Hippocampal formation (tissue), 2 donors: ENCODE measurements around the gene GRB10.
A peak's percentile ranks its signal among the peaks of the same experiment; 100 is the strongest.

Experiments used
- DNase-seq, 2 donors: peaks; one replicate each; lab custom pipeline; 2025; lab: John Stamatoyannopoulos, UW

The GRB10 gene

DNA sequence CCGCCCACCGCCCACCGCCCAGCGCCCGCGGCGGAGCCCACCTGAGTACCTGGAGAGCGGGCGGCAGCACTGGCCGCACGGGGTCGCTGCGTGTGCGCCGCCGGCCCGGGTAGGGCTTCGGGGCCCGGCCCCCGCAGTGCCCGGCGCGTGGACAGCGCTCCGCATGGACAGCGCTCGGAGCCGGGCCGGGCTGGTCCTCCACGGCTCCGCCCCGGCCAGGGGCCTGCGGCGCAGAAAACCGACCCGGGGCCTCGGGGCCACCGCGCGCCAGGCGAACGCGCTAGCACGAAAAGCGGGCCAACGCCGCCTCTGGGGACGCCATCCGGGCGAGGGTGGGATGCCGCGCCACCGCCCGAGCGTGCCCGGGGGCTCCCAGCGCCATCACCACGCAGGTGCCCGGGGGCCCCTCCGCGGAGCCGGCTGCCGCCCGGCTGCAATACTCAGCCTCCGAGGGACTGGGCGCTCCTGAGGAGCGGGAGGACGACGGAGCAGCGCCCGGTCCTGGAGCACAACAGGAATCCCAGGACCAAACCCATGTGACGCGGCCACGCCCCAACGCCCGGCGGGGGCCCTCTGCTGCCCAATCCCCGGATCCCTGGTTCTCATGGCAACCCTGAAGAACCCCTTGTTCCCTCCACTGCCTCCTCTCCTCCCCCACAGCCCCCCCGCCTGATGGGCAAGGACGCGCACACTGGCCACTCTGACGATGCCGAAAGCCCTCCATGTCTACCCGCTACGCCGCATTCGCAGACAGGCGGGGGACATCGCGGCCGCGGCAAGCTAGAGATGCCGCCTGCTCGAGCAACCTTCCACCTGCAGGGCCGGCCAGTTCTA is at the start of gene GRB10:
TSS of gene GRB10 (minus strand) at position 522 of the 834 bp plus-strand sequence. CDS start 50,574 bp downstream, outside the sequence.
- DNase-seq, result peak; percentile 59 to 80

DNA sequence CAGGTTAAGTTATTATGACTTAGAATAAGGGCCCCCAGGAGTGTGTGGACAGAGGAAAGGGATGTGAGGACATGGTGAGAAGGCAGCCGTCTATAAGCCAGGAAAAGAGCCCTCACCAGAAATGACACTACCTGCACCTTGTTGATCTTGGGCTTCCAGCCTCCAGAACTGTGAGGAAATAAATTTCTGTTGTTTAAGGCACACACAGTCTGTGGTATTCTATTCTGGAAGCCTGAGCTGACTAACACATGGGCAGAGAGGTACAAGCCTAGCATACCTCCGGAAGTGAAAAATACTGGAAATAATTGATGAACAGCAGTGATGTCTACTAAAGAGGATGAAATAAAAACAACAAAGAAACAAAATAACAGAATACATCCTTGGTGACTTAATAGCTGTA is 46.1 kb upstream of the GRB10 start:
- DNase-seq, result no peak

DNA sequence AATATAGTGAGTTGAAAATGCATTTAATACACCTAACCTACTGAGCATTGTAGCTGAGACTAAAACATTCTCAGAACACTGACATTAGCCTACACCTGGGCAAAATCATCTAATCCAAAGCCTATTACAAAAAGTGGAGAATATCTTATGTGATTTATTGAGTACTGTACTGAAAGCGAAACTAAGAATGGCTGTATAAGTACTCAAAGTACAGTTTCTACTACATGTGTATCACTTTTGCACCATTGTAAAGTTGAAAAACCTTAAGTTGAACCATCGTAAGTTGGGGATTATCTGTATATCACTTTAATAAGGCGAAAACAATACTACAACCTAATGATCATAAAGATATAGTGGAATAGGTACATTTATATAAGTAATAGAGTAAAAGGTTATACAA is 45.4 kb upstream of the GRB10 start:
- no peak for DNase-seq

DNA sequence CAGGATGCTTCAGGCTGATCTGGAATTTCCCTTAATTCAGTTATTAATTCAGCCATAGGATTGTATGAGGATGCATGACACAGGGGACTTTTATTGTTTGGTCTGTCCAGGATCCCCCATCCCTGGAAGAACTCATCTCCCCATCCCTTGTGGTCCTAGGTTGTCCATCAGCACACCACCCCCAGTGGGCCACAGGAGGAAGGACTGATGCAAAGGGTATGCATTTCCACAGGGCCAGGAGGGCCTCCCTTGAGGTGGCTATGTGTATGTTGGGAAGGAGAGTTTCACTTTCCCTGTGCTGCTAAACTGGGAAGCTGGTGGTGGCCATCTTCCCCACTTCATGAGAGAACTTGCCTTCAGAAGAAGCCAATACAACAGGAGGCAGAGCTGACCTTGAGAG is 44.6 kb upstream of the GRB10 start:
- no peak for DNase-seq

DNA sequence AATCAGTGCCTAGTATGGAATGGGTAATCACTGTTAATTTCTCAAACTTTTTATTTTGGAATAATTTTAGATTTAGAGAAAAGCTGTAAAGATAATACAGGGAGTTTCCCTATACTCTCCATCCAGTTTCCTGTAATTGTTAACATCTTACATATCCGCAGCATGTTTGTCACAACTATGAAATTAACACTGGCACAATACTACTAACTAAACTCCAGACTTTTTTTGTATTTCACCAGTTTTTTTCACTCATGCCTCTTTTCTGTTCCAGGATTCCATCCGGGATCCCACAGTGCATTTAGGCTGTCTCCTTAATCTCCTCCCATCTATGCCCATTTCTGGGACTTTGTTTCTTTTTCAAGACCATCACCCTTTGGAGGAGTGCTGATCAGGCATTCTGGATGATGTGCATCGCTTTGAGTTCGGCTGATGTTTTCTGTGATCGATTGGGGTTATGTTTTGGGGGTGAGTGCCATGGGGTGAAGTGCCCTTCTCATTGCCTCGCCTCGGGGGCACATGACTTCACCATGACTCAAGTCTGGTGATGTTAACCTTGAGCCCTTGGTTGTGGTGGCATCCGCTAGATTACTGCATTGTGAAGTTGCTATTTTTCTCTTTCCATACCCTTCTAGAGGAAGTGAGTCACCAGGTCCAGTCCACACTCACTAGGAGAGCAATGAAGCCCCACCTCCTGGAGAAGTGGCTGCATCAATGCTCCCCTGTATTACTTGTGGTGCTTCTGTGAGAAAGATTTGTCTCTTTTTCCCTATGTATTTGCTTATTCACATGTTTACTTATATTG is 43.9 kb upstream of the GRB10 start:
- DNase-seq, result no peak

DNA sequence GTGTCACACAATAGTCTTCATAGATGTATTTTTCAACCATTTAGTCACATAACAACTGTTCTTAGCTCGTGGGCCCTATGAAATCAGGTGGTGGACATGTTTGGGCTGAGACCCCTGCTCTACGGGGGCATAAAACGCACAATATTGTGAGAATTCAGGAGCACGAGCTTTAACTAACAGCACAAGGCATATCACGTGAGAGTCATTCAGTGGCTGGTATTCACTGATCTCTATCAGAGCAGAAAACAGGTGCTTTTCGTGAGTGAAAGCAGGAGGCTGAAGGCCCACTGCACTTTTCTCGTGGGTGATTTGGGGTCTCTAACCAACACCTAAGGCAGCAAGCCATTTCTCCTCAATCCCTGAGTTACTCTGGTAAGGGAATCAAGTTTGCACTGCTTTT is 42.8 kb upstream of the GRB10 start:
- no peak for DNase-seq

DNA sequence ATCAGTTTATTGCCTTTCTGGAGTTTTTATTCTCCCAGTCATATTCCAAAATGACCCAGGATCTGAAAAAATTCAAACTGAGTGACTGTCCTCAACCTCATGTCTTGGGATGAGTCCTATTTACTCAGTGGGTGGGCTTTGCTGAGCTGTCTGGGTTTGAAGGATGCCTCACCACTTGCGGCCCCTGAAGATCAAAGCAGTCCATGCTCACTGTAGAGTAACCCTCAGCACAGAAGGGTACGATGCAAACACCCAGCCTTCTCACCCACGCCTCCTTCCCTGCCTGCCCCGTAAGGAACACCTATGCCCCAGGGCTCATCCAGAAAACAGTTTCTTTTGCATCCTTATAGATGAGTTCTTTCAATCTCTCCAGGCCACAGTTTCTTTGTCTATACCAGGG is 42.2 kb upstream of the GRB10 start:
- no peak for DNase-seq

DNA sequence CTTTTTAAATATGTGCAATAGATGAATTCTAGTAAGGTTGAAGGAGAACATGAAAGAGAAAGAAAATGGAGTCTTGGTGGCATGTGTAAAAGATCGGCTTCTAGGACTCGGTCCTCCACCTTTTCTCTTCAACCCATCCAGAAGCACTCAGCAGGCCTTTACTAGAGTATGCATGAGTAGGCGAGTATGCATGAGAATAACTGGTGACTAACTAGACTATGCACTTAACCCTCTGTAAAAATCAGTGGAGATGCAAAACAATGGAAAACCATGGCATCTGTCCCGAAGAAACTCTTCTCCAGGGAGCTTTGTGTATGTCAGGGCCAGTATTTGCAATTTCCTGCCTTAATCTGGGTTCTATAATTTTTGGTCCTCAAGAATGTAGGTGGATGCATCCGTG is 40.0 kb upstream of the GRB10 start:
- no peak for DNase-seq

DNA sequence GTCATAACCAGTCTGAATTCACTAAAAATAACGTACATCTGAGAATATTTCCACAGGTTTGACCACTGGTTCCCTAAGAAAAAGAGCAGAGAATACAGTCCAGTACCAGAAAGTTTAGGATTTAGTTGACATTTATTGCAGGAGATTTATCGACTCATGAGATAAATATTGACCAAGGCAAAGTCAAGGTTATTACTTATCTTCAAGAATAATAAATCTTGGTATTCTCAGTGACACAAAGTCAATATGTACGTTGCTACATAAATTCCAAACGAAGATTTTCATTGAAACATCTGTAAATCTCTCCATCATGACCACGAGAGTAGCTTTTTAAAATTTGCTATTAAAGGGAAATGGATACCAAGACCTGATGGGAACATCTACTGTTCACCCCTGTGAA is 39.4 kb upstream of the GRB10 start:
- no peak for DNase-seq

DNA sequence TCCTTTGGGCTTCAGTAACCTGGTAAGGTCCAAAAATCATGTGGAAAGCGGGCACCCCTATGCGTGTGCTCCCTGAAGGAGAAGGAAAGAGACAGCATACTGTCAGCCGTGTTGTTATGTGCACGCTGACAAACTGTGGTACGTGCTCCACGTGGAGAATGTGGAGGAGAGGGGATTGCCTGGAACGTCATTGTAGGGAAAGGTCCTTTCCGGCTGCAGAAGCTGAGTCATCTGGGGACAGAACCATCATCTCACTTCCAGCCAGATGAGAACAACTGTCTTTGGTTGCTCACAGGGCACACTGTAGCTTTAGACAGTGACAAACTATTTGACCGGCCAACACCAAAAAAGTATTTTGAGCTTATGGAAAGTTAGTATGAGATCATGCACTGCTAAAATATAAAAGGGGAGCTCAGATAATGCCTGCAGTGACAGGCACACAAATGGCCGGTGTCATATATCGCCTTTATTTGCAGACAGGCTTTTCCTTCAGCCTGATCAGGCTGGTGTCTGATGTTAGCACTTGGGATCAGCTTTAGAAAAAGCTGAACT is 38.8 kb upstream of the GRB10 start:
- no peak for DNase-seq

DNA sequence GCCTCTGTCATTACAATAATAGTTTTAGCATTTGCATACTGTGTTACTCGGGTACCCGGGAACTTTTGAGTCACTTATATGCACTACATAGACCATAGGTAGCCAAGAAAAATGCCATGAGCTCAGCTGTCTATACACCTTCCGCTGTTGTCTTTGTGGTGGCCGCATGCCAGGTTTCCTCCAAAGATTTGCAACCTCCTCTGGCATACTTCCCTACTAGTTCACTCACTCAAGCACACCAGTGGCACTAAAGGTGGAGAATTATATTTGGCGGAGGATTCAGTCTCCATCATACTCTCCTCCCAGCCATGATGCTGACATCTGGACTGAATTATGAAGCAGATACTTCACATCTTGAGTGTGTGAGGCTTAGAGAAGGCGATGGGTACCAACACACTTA is 35.6 kb upstream of the GRB10 start:
- no peak for DNase-seq

DNA sequence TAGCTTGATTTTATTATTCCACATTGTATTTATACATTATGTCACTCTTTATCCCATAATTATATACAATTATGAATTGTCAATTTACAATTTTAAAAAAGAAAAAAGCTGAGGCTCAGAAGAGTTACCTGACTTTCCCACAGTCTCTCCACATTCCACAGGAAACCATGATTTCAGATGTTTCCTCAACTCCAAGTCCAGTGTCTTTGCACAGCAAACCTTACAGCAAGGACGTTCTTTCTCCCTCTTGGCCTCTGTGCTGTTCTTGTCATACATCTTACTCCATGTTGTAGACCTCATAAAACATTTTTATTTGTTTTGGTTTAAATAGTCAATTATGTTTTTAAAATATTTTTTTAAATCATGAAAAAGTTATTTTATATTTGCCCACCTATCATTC is 34.9 kb upstream of the GRB10 start:
- DNase-seq, result no peak

DNA sequence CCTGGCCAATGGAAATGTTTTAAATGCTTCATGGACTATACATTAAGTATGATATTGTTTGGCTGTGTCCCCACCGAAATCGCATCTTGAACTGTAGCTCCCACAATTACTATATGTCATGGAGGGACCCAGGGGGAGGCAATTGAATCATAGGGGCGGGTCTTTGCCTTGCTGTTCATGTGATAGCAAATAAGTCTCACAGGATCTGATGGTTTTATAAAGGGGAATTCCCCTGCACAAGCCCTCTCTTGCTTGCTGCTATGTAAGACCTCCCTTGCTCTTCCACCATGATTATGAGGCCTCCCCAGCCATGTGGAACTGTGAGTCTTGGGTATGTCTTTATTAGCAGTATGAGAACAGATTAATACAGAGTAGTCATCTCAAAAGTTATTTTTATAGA is 32.4 kb upstream of the GRB10 start:
- no peak for DNase-seq

DNA sequence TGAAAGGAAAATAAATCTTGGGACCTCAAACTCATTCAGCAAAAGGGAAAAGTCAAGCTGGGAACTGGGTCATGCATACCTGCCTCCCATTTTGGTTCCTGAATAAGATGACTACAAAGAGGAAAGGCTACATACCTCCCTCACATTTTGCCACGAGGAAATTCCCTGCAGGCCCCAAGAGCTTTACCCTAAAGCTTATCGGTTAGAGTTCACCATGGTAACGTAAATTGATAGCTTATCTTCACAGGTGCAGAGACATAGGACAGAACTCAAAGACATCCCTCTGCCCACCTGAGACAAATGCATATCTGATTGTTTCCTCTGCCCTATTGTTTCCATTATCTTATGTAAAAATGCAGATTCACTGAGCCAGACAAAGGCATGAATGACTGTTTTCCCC is 31.5 kb upstream of the GRB10 start:
- no peak for DNase-seq

DNA sequence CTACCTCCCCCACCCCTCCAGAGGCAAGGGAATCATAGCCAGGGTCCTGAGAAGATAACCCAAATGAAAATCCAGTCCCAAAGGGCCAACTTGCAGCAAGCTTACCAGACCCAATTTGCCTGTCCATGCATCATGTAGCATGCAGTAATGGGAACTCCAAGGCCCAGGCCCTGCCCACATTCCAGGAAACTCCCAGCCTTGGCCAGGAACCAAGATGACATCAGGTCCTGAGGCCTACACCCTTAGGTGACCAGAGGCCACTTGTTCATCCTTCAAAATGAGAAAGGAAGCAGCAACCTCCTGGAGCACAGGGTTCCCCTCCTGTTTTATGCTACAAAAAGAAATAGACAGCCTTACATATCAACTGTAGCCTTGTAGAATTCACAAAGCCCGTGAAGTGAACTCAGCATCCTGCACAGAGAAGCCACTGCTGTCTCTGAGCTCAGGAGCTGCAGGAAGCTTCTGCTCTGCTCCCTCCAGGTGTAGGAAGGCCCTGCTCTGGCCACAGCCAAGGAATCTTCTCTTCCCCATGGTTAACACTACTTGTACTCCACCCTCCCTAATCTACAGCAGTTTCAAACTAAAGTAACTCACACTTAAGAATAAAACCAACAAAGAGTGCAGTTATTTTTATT is 30.3 kb upstream of the GRB10 start:
- no peak for DNase-seq

DNA sequence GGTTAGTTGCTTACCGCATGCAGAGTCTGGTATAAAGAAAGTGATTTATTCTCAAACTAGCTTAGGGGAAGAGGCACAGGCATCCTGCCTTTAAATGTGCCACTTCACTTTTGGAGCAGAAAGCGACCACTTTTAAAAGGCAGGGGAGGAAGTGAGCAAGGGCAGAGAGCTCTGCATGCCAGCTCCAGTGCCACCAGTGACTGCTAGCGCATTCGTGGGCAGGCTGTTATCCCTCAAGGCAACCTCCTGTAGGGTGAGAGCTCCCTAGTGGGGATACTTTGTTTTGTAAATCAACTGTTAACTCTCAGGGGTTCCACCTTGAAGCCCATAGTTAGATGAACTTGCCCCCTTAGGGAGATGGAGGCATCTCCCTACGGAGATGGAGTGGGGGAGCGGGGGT is 29.4 kb upstream of the GRB10 start:
- DNase-seq, result no peak

DNA sequence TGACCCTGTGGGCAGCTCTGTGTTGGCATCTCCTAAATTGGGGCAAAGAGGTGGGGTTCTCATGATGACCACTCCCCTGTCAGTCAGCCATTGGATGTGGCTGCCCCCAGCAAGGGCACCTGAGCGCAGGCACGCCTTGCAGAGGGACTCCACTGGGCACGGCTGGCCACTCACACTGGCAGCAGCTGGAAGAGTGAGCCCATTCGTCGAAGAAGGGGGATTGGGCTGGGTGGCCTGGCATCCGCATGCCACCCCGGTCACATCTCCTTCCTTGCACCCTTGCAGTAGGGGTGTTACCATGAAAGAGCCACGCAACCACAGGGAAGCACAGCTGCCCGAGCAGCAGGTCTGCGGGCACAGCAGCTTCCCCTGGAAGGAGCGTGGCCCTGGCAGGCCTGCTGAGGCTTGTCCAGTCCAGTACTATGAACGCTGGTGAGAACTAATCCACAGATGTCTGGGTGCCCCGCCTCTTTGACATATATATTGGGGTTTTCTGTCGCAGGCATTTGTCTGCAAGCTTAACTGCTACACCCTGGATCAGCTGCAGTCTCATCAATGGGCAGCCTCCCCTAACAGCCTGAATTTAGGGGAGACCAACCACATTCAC is 25.7 kb upstream of the GRB10 start:
- no peak for DNase-seq

DNA sequence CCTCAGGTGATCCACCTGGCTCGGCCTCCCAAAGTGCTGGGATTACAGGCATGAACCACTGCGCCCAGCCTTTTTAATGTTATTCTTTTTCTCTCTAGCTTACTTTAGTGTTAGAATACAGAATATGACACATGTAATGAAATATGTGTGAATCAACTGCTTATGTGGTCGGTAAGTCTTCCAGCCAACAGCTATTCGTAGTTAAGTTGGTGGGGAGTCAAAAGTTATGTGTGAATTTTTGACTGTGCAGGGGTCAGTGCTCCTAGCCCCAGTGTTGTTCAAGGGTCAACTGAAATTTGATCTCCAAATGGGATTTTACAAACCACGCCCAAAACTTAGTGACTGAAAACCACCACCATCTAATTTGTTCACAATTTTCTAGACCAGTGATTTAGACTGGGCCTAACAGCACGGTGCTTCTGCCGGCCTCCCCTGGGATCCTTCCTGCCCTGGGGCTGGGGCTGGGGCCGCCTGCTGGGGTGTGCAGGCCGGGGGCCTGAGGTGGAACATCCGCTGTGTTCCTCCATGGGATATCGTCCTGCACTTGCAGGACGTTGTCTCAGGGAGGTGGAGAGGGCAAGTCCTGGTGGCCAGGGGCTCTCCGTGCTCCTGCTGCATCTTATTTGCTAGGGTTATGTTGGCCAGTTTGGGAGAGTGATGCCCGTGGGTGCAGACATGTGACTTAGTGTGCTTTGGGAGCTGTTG is 24.5 kb upstream of the GRB10 start:
- no peak for DNase-seq

DNA sequence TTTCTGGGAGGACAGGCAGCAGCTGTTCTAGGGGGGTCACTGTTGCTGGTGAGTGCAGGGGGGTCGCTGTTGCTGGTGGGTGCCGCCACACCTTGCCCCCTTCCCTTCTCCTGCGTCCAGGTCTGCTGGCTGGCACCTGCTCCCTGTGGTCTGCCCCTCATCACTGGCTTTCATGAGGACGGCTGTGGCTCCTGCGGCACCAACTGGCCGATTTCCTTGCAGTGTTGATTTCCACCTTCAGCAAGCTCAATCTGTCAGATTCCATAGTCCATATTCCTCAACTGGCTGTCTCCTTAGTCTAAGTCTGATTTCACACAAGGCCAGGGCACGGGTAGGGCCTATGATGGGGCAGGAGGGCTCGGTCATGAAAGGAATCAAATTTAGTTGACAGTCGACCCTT is 23.4 kb upstream of the GRB10 start:
- no peak for DNase-seq

DNA sequence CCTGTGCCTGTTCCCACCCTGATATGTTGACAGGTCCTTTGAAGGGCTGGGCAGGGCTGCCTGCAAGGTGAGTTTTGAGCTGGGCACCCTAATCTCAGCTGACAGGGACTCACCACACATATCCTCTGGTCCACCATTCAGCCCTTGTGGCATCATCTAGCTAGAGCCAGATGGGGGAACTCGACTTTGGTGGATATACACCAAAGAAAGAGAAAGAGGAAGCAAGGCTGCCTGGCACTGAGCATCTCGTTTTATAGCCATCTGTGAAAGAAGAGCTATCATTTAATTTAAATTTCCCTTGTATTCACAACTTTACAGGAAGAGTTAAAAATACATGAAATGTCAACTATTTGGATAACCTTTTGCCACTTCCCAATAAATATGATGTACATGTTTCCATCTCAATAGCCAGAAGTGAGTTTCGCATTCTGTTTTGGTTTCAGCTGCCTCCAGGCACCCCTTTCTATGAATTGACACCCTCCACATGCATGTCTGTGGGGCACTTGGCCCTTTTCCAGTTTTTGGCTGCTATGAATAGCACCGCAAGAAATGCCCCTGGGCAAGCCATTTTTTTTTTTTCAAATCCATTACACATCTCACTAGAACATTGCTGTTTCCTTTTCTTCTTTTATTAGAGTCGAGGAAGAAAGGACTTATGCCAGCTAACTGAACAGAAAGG is 22.9 kb upstream of the GRB10 start:
- no peak for DNase-seq
